ENCODE measurements around the gene RPS5.
"Not testable (repeated sequence)": the region's sequence is repeated elsewhere in the genome, so short reads cannot be mapped to it uniquely, and the experiment has no call there.

The RPS5 gene

DNA sequence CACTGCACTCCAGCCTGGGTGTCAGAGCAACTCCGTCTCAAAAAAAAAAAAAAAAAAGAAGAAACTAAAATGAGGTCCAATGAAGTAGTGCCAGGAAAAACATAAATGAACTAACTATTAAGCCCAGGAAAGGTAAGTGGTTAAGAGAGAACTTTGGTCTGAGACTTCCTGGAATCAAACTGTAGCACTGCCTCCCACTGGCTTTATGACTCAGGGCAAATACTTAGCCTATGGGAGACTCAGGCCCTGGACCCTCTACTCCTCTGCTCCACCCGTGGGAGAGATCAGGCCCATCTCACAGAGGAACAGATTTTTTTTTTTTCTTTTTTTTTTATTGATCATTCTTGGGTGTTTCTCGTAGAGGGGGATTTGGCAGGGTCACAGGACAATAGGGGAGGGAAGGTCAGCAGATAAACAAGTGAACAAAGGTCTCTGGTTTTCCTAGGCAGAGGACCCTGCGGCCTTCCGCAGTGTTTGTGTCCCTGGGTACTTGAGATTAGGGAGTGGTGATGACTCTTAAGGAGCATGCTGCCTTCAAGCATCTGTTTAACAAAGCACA lies 16.9 kb downstream of the RPS5 start:
- FAIRE-seq; DNase-seq (ENCODE audit: low spot score): not testable (repeated sequence)

DNA sequence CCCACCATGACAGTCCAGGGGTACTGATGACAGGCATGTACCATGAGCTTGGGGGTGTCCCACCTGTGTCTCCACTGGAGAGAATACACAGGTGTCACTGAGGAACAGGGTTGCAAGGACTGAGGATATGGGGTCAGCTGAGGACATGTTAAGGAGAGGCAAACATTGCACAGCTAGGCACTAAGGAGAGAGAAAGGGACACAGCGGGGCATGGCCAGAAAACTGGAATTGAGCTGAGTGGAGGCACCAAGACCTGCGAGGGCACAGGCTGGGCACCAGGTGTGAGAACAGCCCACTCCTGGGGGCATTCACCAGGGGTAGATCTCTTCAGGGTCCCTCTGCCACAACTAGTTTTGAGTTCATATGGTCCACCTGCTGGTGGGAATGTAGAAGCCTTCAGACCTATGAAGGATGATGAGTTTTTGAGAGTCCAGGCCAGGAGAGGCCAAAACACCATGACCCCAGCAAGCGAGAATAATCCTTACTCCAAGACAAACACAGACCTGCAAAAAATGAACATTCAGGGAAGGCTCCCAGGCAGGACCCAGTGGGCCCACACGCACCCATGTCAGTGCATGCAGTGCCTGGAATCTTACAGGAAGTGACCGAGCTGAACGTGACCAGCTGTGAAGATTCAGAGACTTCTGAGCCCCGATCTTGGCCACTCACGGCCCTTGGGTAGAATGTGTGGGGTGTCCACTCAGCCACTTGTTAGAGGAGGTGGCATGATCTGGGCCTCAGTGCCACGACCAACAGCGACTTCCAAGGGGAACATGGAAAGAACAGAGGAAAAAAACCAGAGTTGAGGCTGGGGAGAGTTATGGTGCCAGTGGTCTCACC lies 20.0 kb downstream of the RPS5 start:
- DNase-seq (ENCODE audit: low spot score): no peak
- no peak for FAIRE-seq

DNA sequence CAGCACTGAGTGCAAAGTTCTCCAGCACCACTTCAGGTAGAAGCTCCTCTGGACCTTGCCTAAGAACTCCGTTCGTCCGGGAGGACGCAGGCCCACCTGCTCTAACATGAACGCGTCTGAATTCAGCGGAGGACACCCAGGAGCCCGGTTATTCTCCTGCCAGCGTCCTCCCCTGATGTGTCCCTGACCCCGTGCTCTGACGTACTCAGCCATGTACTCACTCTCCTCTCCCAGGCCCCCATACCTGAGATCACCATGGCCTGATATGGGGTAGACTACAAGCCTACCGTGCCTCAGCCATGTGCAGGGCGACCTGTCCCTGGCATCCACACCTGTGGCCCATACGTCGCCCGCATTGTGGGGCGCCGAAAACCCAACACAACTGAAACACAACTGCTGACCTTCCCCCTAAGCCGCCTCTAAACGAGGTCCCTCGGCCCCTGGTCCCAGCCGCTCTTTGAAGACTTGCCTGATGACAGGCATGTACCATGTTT lies 20.6 kb downstream of the RPS5 start:
- FAIRE-seq: no peak
- DNase-seq (ENCODE audit: low spot score): no peak

- no peak for FAIRE-seq
- DNase-seq (ENCODE audit: low spot score): peak; percentile 85
These were observed 21.3 kb downstream of the RPS5 start, which contains the start of gene ZNF584 for GRCh38 chr19:58408152-58409009. TSS of gene ZNF584 (plus strand) at chr19:58408649. CDS start at chr19:58409148, 499 bp downstream.

DNA sequence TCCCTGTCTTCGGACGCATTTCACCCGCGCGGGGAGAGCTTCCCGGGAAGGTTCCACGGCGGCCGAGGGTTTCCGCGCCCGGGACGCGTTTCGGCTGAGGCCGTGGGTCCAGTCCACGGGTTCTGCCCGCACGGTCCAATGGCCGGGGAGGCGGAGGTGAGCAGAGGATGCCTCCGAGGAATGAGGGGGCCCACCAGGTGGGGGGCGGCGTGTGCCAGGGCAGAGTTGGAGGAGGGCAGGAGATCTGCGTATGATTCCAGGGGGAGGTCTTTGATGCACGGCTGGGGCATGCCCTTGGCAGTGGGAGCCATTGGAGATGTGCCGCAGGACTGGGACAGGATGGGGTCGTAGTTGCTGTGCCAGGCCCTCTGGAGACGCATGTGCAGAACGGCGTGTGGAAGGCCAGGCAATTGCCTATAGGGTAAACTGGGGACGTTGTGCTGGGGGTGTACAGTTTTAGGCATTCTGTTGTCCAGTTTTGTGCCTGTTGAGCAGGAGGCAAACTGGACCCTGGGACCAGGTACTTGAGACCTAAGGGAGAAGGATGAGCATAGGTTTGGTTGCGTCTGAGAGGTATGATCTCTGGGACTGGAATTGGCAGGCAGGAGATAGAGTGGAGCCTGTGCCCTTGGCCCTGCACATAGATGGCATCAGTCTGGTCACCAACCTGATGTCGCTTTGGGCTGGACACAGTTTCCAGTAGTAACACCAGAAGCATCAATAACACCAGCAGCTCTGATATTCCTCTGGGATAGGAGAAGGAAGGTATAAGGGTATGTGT lies 22.1 kb downstream of the RPS5 start:
- FAIRE-seq (no peak), DNase-seq (ENCODE audit: low spot score) (no peak)

DNA sequence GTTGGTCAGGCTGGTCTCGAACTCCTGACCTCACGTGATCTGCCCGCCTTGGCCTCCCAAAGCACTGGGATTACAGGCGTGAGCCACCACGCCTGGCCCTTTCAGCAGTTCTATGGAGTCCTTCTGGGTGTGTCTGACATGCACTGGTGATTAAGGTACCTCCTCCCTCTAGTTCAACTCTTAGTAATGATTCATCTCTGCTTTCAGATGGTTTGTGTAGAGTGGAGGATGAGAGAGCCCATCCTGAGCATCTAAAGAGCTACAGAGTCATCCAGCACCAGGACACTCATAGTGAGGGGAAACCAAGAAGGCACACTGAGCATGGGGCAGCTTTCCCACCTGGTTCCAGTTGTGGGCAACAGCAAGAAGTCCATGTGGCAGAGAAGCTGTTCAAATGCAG lies 29.5 kb downstream of the RPS5 start:
- DNase-seq (ENCODE audit: low spot score) (no peak), FAIRE-seq (no peak)

- DNase-seq (ENCODE audit: low spot score) (no peak), FAIRE-seq (no peak)
These were observed 30.0 kb downstream of the RPS5 start for GRCh38 chr19:58417071-58417470.

DNA sequence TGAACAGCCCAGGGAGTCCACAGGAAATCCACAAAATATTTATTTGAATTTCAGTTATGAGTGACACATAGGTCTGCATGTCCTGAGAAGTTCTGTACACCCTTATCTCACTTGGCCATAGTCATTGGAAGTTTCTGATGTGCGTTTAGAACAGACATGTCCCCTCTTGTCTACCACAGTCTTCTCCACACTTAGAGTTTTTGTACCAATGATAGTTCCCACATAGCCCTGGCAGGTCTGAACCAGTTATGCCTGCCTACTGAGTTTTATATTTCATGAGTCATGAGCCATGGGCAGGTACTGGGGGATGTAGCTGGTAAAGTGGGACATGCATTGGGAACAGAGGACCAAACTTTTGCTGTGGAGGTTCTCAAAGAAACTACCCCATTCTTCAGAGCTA lies 41.5 kb downstream of the RPS5 start:
- FAIRE-seq (no peak), DNase-seq (ENCODE audit: low spot score) (no peak)

GRCh38 chr19:58429745-58430144 lies 42.7 kb downstream of the RPS5 start:
- DNase-seq (ENCODE audit: low spot score) (no peak), FAIRE-seq (no peak)

GRCh38 chr19:58434217-58434616 lies 47.1 kb downstream of the RPS5 start:
- FAIRE-seq (no peak), DNase-seq (ENCODE audit: low spot score) (no peak)

GRCh38 chr19:58439576-58440554 lies 52.8 kb downstream of the RPS5 start, which contains the start of gene ZNF132:
TSS of gene ZNF132 (minus strand) at chr19:58440153. CDS start at chr19:58439821, 332 bp downstream.
- FAIRE-seq: no peak
- peak; percentile 8 for DNase-seq (ENCODE audit: low spot score)

- DNase-seq (ENCODE audit: low spot score) (no peak), FAIRE-seq (no peak)
These were observed 53.5 kb downstream of the RPS5 start for GRCh38 chr19:58440556-58440955.

DNA sequence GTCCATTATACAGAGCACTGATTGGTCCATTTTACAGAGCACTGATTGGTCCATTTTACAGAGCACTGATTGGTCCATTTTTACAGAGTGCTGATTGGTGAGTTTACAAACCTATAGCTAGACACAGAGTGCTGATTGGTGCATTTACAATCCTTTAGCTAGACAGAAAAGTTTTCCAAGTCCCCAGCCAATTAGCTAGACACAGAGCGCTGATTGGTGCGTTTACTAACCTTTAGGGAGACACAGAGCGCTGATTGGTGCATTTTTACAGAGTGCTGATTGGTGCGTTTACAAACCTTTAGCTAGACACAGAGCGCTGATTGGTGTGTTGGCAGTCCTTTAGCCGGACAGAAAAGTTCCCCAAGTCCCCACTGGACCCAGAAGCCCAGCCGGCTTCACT lies 55.9 kb downstream of the RPS5 start:
- DNase-seq (ENCODE audit: low spot score); FAIRE-seq: not testable (repeated sequence)

All from urothelium cell line (cell line).